A673 (cell line): ENCODE results near the gene CD37.

Source experiments
- EZH2 ChIP-seq: fragments of 200-600 bp; sonication (generic); IDR thresholded peaks from 2 replicates; pipeline ENCODE4 v1.6.1; 2017; ENCODE audit warnings: borderline replicate concordance, low read depth, mild to moderate bottlenecking, mixed read lengths, antibody characterized with exemption, low read length; ENCODE audit not compliant: poor library complexity, severe bottlenecking
- TF ChIP-seq, protein P1 (sequence below): fragments of 300-800, 200-600 bp; sonication (generic); conservative IDR thresholded peaks from 2 replicates; pipeline ENCODE4 v1.5.1; 2017; ENCODE audit warnings: low read depth, mild to moderate bottlenecking, antibody characterized with exemption, low read length, moderate library complexity, mixed read lengths

DNA sequence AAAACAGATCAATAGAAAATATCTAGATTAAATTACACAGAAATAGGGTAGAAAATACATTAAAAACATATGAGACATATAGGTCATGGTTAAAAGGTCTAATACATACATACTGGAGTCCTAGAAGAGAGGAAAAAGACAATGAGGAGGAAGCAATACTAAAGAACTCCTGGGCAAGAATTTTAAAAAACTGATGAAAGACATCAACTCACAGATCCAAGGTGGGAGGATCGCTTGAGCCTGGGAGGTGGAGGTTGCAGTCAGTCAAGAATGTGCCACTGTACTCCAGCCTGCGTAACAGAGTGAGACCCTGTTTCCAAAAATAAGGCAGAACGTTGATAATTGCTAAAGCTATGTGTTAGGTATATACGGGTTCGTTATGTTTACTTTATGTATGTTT is 47.4 kb downstream of the CD37 start:
- TF ChIP-seq, protein P1, sequence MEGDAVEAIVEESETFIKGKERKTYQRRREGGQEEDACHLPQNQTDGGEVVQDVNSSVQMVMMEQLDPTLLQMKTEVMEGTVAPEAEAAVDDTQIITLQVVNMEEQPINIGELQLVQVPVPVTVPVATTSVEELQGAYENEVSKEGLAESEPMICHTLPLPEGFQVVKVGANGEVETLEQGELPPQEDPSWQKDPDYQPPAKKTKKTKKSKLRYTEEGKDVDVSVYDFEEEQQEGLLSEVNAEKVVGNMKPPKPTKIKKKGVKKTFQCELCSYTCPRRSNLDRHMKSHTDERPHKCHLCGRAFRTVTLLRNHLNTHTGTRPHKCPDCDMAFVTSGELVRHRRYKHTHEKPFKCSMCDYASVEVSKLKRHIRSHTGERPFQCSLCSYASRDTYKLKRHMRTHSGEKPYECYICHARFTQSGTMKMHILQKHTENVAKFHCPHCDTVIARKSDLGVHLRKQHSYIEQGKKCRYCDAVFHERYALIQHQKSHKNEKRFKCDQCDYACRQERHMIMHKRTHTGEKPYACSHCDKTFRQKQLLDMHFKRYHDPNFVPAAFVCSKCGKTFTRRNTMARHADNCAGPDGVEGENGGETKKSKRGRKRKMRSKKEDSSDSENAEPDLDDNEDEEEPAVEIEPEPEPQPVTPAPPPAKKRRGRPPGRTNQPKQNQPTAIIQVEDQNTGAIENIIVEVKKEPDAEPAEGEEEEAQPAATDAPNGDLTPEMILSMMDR, result no peak
- TF ChIP-seq EZH2, result no peak
